SK-N-SH treated with all-trans-retinoic acid at 6 μM for 48 hours (cell line): ENCODE results near the gene SHCBP1L.

Experiments
- ATAC-seq: fragments of 200-7000 bp; cut with Tn5 transposase; 3 replicates; pipeline ENCODE4 v1.9.1; 2020; ENCODE audit warnings: mild to moderate bottlenecking, moderate library complexity
- ARNTL ChIP-seq: fragments of 450-650 bp; formaldehyde crosslinking; IDR thresholded peaks from 2 replicates; pipeline ENCODE4 v1.5.0; 2020; ENCODE audit warnings: low read depth, mild to moderate bottlenecking, moderate library complexity, borderline replicate concordance
- BACH2 ChIP-seq: fragments of 250-450 bp; sonication (Bioruptor Pico); IDR thresholded peaks from 2 replicates; pipeline ENCODE4 v1.9.0; 2021; ENCODE audit warnings: mild to moderate bottlenecking, borderline replicate concordance
- CREB5 ChIP-seq: fragments of 250-450 bp; sonication (Bioruptor Pico); IDR thresholded peaks from 2 replicates; pipeline ENCODE4 v1.5.1; 2020; ENCODE audit warnings: low read depth, mild to moderate bottlenecking, moderate library complexity
- CSDC2 ChIP-seq: fragments of 250-450 bp; sonication (Bioruptor Pico); IDR thresholded peaks from 2 replicates; pipeline ENCODE4 v1.5.0; 2020; ENCODE audit warnings: mild to moderate bottlenecking, moderate library complexity
- ESRRG ChIP-seq: fragments of 250-450 bp; sonication (Bioruptor Pico); IDR thresholded peaks from 2 replicates; pipeline ENCODE4 v1.6.1; 2021; ENCODE audit warnings: mild to moderate bottlenecking
- GLIS3 ChIP-seq: fragments of 250-450 bp; sonication (Bioruptor Pico); IDR thresholded peaks from 2 replicates; pipeline ENCODE4 v1.5.0; 2020; ENCODE audit warnings: mild to moderate bottlenecking, moderate library complexity
- ISL1 ChIP-seq: fragments of 250-450 bp; sonication (Bioruptor Pico); IDR thresholded peaks from 2 replicates; pipeline ENCODE4 v2.1.2; 2022; ENCODE audit warnings: mild to moderate bottlenecking, moderate library complexity
- OSR1 ChIP-seq: fragments of 250-450 bp; sonication (Bioruptor Pico); IDR thresholded peaks from 2 replicates; pipeline ENCODE4 v1.8.0; 2022; ENCODE audit warnings: moderate library complexity, mild to moderate bottlenecking, inconsistent platforms
- PPARA ChIP-seq: fragments of 250-450 bp; sonication (Bioruptor Pico); IDR thresholded peaks from 2 replicates; pipeline ENCODE4 v1.5.0; 2020; ENCODE audit warnings: mild to moderate bottlenecking, borderline replicate concordance
- RARB ChIP-seq: fragments of 250-450 bp; sonication (Bioruptor Pico); IDR thresholded peaks from 2 replicates; pipeline ENCODE4 v1.8.0; 2021; ENCODE audit warnings: mild to moderate bottlenecking, moderate library complexity
- SNAI2 ChIP-seq: fragments of 250-450 bp; sonication (Bioruptor Pico); IDR thresholded peaks from 2 replicates; pipeline ENCODE4 v1.5.0; 2020; ENCODE audit warnings: mild to moderate bottlenecking, moderate library complexity
- TCF4 ChIP-seq: fragments of 250-450 bp; sonication (Bioruptor Pico); IDR thresholded peaks from 2 replicates; pipeline ENCODE4 v1.8.0; 2021; ENCODE audit warnings: mild to moderate bottlenecking, moderate library complexity, borderline replicate concordance
- TSHZ2 ChIP-seq: fragments of 250-450 bp; sonication (Bioruptor Pico); IDR thresholded peaks from 2 replicates; pipeline ENCODE4 v1.5.0; 2020; ENCODE audit warnings: mild to moderate bottlenecking, moderate library complexity
- ZC3H10 ChIP-seq: fragments of 250-450 bp; sonication (Bioruptor Pico); IDR thresholded peaks from 2 replicates; pipeline ENCODE4 v1.5.1; 2021; ENCODE audit warnings: mild to moderate bottlenecking, moderate library complexity
- ZFP3 ChIP-seq: fragments of 250-450 bp; sonication (Bioruptor Pico); IDR thresholded peaks from 2 replicates; pipeline ENCODE4 v1.5.0; 2020; ENCODE audit warnings: mild to moderate bottlenecking, moderate library complexity
- ZFP30 ChIP-seq: fragments of 450-650 bp; formaldehyde crosslinking; IDR thresholded peaks from 2 replicates; pipeline ENCODE4 v1.5.0; 2022; ENCODE audit warnings: mild to moderate bottlenecking, moderate library complexity
- ZNF70 ChIP-seq: fragments of 450-650 bp; formaldehyde crosslinking; IDR thresholded peaks from 2 replicates; pipeline ENCODE4 v1.5.0; 2020; ENCODE audit warnings: mild to moderate bottlenecking, moderate library complexity
- ZNF8 ChIP-seq: fragments of 450-650 bp; formaldehyde crosslinking; IDR thresholded peaks from 2 replicates; pipeline ENCODE4 v1.5.0; 2020; ENCODE audit warnings: mild to moderate bottlenecking, moderate library complexity
- TF ChIP-seq, protein P1 (sequence below): fragments of 250-450 bp; sonication (Bioruptor Pico); IDR thresholded peaks from 2 replicates; pipeline ENCODE4 v1.8.0; 2020; ENCODE audit warnings: mild to moderate bottlenecking, moderate library complexity, borderline replicate concordance
- TF ChIP-seq, protein P2 (sequence below): fragments of 250-450 bp; sonication (Bioruptor Pico); IDR thresholded peaks from 2 replicates; pipeline ENCODE4 v1.8.0; 2021; ENCODE audit warnings: low read depth, mild to moderate bottlenecking, moderate library complexity, borderline replicate concordance
- TF ChIP-seq, protein P3 (sequence below): fragments of 250-450 bp; sonication (Bioruptor Pico); IDR thresholded peaks from 2 replicates; pipeline ENCODE4 v1.5.1; 2021; ENCODE audit warnings: mild to moderate bottlenecking, moderate library complexity

Gene SHCBP1L

GRCh38 chr1:182875889-182876288 lies 77.1 kb downstream of the SHCBP1L start:
- ATAC-seq, result no peak
- TF ChIP-seq ZFP30, result no peak
- no peak for TF ChIP-seq GLIS3 (CRISPR knock-in tag)
- no peak for TF ChIP-seq TSHZ2
- TF ChIP-seq ESRRG (CRISPR knock-in tag), result no peak
- no peak for TF ChIP-seq PPARA (CRISPR knock-in tag)
- TF ChIP-seq, protein P1, sequence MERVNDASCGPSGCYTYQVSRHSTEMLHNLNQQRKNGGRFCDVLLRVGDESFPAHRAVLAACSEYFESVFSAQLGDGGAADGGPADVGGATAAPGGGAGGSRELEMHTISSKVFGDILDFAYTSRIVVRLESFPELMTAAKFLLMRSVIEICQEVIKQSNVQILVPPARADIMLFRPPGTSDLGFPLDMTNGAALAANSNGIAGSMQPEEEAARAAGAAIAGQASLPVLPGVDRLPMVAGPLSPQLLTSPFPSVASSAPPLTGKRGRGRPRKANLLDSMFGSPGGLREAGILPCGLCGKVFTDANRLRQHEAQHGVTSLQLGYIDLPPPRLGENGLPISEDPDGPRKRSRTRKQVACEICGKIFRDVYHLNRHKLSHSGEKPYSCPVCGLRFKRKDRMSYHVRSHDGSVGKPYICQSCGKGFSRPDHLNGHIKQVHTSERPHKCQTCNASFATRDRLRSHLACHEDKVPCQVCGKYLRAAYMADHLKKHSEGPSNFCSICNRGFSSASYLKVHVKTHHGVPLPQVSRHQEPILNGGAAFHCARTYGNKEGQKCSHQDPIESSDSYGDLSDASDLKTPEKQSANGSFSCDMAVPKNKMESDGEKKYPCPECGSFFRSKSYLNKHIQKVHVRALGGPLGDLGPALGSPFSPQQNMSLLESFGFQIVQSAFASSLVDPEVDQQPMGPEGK, result no peak
- TF ChIP-seq, protein P2, sequence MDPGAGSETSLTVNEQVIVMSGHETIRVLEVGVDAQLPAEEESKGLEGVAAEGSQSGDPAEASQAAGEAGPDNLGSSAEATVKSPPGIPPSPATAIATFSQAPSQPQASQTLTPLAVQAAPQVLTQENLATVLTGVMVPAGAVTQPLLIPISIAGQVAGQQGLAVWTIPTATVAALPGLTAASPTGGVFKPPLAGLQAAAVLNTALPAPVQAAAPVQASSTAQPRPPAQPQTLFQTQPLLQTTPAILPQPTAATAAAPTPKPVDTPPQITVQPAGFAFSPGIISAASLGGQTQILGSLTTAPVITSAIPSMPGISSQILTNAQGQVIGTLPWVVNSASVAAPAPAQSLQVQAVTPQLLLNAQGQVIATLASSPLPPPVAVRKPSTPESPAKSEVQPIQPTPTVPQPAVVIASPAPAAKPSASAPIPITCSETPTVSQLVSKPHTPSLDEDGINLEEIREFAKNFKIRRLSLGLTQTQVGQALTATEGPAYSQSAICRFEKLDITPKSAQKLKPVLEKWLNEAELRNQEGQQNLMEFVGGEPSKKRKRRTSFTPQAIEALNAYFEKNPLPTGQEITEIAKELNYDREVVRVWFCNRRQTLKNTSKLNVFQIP (CRISPR knock-in tag), result no peak
- TF ChIP-seq RARB (CRISPR knock-in tag), result no peak
- TF ChIP-seq ZFP3 (CRISPR knock-in tag), result no peak
- TF ChIP-seq ARNTL, result no peak
- no peak for TF ChIP-seq ISL1 (CRISPR knock-in tag)
- TF ChIP-seq OSR1 (CRISPR knock-in tag), result no peak
- no peak for TF ChIP-seq SNAI2
- no peak for TF ChIP-seq CSDC2 (CRISPR knock-in tag)
- TF ChIP-seq CREB5 (CRISPR knock-in tag), result no peak
- no peak for TF ChIP-seq BACH2 (CRISPR knock-in tag)
- TF ChIP-seq, all 23 proteins: peak for 0

GRCh38 chr1:182872881-182873280 lies 80.1 kb downstream of the SHCBP1L start:
- no peak; the same call in 2 of the 3 replicates for ATAC-seq
- TF ChIP-seq TCF4 (no peak), ZNF8 (CRISPR knock-in tag) (no peak), GLIS3 (CRISPR knock-in tag) (no peak), ISL1 (CRISPR knock-in tag) (no peak), PPARA (CRISPR knock-in tag) (no peak), ZNF70 (CRISPR knock-in tag) (no peak), ESRRG (CRISPR knock-in tag) (no peak), RARB (CRISPR knock-in tag) (no peak), TSHZ2 (no peak), SNAI2 (no peak), ZFP3 (CRISPR knock-in tag) (no peak), ZC3H10 (CRISPR knock-in tag) (no peak), ZFP30 (no peak), OSR1 (CRISPR knock-in tag) (no peak)
- TF ChIP-seq, protein P1, result no peak
- TF ChIP-seq, protein P3, sequence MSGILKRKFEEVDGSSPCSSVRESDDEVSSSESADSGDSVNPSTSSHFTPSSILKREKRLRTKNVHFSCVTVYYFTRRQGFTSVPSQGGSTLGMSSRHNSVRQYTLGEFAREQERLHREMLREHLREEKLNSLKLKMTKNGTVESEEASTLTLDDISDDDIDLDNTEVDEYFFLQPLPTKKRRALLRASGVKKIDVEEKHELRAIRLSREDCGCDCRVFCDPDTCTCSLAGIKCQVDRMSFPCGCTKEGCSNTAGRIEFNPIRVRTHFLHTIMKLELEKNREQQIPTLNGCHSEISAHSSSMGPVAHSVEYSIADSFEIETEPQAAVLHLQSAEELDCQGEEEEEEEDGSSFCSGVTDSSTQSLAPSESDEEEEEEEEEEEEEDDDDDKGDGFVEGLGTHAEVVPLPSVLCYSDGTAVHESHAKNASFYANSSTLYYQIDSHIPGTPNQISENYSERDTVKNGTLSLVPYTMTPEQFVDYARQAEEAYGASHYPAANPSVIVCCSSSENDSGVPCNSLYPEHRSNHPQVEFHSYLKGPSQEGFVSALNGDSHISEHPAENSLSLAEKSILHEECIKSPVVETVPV, result no peak
